CD4-positive, alpha-beta T cell (primary cell): ENCODE measurements around the gene UBE2I. TPM values are rescaled to one million over a fixed set of nuclear protein-coding genes. Genes with fewer than 3 reads are reported as not detected.

Experiments used
- ATAC-seq: fragments of 200-7000 bp; cut with Tn5 transposase; one replicate; pipeline ENCODE4 v1.10.0; 2022; ENCODE audit warnings: mild to moderate bottlenecking; ENCODE audit not compliant: poor library complexity
- CTCF ChIA-PET: fragments of 350-600 bp; sonication (Branson Sonifier 250); formaldehyde crosslinking; loops from one replicate; lab custom pipeline; 2021; ENCODE audit warnings: antibody characterized with exemption, inconsistent platforms; lab: Charles Lee
- POLR2A ChIA-PET: fragments of 350-600 bp; sonication (Branson Sonifier 250); formaldehyde crosslinking; loops from one replicate; lab custom pipeline; 2021; ENCODE audit warnings: antibody characterized with exemption, inconsistent platforms; lab: Charles Lee
- DNase-seq, 14 experiments: peaks; one replicate each; pipeline ENCODE4 v3.0.0-alpha.2; 2013 to 2020; ENCODE audit warnings: mixed read lengths in 2 of 14
- H3K27ac ChIP-seq, 2 donors: one replicate each; pipeline versions ENCODE4 v1.5.1 to v1.7.0; 2013; ENCODE audit warnings: low read length in 2 of 2, low read depth in 1 of 2, mild to moderate bottlenecking in 1 of 2
- H3K27me3 ChIP-seq, 2 experiments: 1 replicate in 1 of 2; 2 replicates in 1 of 2; pipeline versions ENCODE4 v1.6.1 to v1.7.0; 2013; ENCODE audit warnings: low read length in 2 of 2, control low read depth in 1 of 2, mild to moderate bottlenecking in 1 of 2, moderate library complexity in 1 of 2; ENCODE audit not compliant: insufficient read depth in 2 of 2, control insufficient read depth in 1 of 2
- H3K36me3 ChIP-seq: one replicate; pipeline ENCODE4 v1.6.1; 2013; ENCODE audit warnings: low read length, control low read depth; ENCODE audit not compliant: insufficient read depth
- H3K4me1 ChIP-seq: one replicate; pipeline ENCODE4 v1.6.1; 2013; ENCODE audit warnings: low read length, control low read depth; ENCODE audit not compliant: insufficient read depth
- H3K4me3 ChIP-seq: one replicate; pipeline ENCODE4 v1.5.1; 2013; ENCODE audit warnings: mild to moderate bottlenecking, low read length, moderate library complexity
- H3K9me3 ChIP-seq, 2 experiments: 1 replicate in 1 of 2; 2 replicates in 1 of 2; pipeline versions ENCODE4 v1.6.1 to v1.7.0; 2013; ENCODE audit warnings: low read length in 2 of 2, mild to moderate bottlenecking in 2 of 2, control low read depth in 1 of 2, moderate library complexity in 1 of 2; ENCODE audit not compliant: control insufficient read depth in 1 of 2, insufficient read depth in 1 of 2
- H3K27ac Mint-ChIP-seq: one replicate; pipeline ENCODE4 v1.8.0; 2020; ENCODE audit warnings: mixed read lengths
- H3K27me3 Mint-ChIP-seq: one replicate; pipeline ENCODE4 v1.8.0; 2021; ENCODE audit warnings: mixed read lengths
- H3K36me3 Mint-ChIP-seq: one replicate; pipeline ENCODE4 v1.8.0; 2021; ENCODE audit warnings: low read depth, mixed read lengths
- H3K4me1 Mint-ChIP-seq: one replicate; pipeline ENCODE4 v1.8.0; 2021; ENCODE audit warnings: low read depth, mixed read lengths
- H3K4me3 Mint-ChIP-seq: one replicate; pipeline ENCODE4 v1.8.0; 2020; ENCODE audit warnings: mild to moderate bottlenecking, mixed read lengths
- H3K9me3 Mint-ChIP-seq: one replicate; pipeline ENCODE4 v1.8.0; 2020; ENCODE audit warnings: mixed read lengths
- CTCF ChIP-seq: fragments of 200-600 bp; IDR thresholded peaks from one replicate; pipeline ENCODE4 v1.8.0; 2022; ENCODE audit warnings: antibody characterized with exemption, mild to moderate bottlenecking
- intact Hi-C, 2 experiments: fragments of 100-400 bp; cut with DNase I in 1 of 2; cut with micrococcal nuclease in 1 of 2; formaldehyde crosslinking; loops; one replicate each; pipeline versions ENCODE4 v1.15.1 to v1.9.0; 2023 to 2025; cut with DNase I, micrococcal nuclease
- polyA plus RNA-seq, 2 donors: library from polyadenylated mRNA; unstranded; fragments of 120-200 nt; gene quantifications; one replicate each; pipeline ENCODE4 v1.2.1, GENCODE V29; 2013
- total RNA-seq, 174 experiments: library from RNA in 2 of 174; stranded (reverse) in 2 of 174; gene quantifications; one replicate each; pipeline ENCODE4 v1.2.3 and lab custom pipeline; 2021 to 2026

Gene UBE2I
- total RNA-seq (100 to 1,000 TPM; 247 to 252 TPM), total RNA-seq (lab: John Stamatoyannopoulos, UW) (102 to 219 (median 155) reads per million in 172 experiments)
- polyA plus RNA-seq (2013, experiment 1 of 2), result 99.1 TPM
- 105 TPM for polyA plus RNA-seq (2013, experiment 2 of 2)

GRCh38 chr16:1308977-1309885 lies at the start of gene UBE2I:
UBE2I (plus strand) TSS chr16:1309636; CDS start chr16:1314031, 4,395 bp downstream.
- Mint-ChIP-seq H3K4me3 (peak within 1 kb of the TSS; percentile 97), H3K27ac (peak within 1 kb of the TSS; percentile 100), H3K27me3 (no peaks in the 10 kb centered on the region), H3K4me1 (peaks cover 38% of the 10 kb centered on the region), H3K36me3 (peaks cover 26% of the 10 kb centered on the region), H3K9me3 (no peaks in the 10 kb centered on the region)
- peak; percentile 94 to 100 (median 97) for DNase-seq
- Histone ChIP-seq H3K36me3 (peaks cover 19% of the 10 kb centered on the region), H3K27ac (peak within 1 kb of the TSS; percentile 96 to 99), H3K27me3 (no peaks in the 10 kb centered on the region), H3K4me3 (peak within 1 kb of the TSS; percentile 89), H3K9me3 (no peaks in the 10 kb centered on the region), H3K4me1 (peaks cover 68% of the 10 kb centered on the region)
- ChIA-PET CTCF (interaction anchor here (0.7 to 0.9 kb wide), 2 partner anchors 8 to 54 kb away, joined by 3 read pairs; no protein-coding TSS in a partner anchor), POLR2A (interaction anchor here (0.7 to 1.8 kb wide), 19 partner anchors 8 to 1603 kb away, joined by 3 to 24 read pairs (median 5); partner anchors contain the start of genes EME2, FAHD1, GNPTG and HAGH)
- TF ChIP-seq CTCF, result no peak
- ATAC-seq, result peak; percentile 71
- intact Hi-C loops, result loop anchor here in 1 of 2 experiments (2.0 to 10.0 kb wide), 9 partner anchors 34 to 720 kb away; partner anchors contain the start of genes CLCN7, CRAMP1, GNPTG and IFT140

- ATAC-seq (no peak), DNase-seq (no peak)
- H3K4me3 ChIP-seq, result no peak overlapping the region
- no peak overlapping the region for H3K27ac ChIP-seq
- intact Hi-C loops, result no loop called here
- peaks cover 30 to 36% of the 10 kb centered on the region in 2 experiments for H3K27me3 ChIP-seq
- H3K36me3 ChIP-seq, result no peaks in the 10 kb centered on the region
- TF ChIP-seq CTCF, result no peak
- no peak overlapping the region for H3K4me3 Mint-ChIP-seq
- peaks cover 5% of the 10 kb centered on the region for H3K4me1 Mint-ChIP-seq
- ChIA-PET POLR2A (no interaction called here), CTCF (no interaction called here)
- H3K36me3 Mint-ChIP-seq, result no peaks in the 10 kb centered on the region
- H3K27ac Mint-ChIP-seq, result no peak overlapping the region
- H3K9me3 Mint-ChIP-seq, result no peaks in the 10 kb centered on the region
- peaks cover 11% of the 10 kb centered on the region for H3K4me1 ChIP-seq
- peaks cover 0 to 11% of the 10 kb centered on the region in 2 experiments for H3K9me3 ChIP-seq
- peaks cover 23% of the 10 kb centered on the region for H3K27me3 Mint-ChIP-seq
These were observed 49.7 kb upstream of the UBE2I start for GRCh38 chr16:1259760-1260068.

GRCh38 chr16:1260101-1260680 lies 49.2 kb upstream of the UBE2I start:
- H3K27me3 ChIP-seq, result peaks cover 30 to 36% of the 10 kb centered on the region in 2 experiments

More at GRCh38 chr16:1260101-1260680, 49.2 kb upstream of the UBE2I start:
- DNase-seq (no peak), ATAC-seq (no peak)
- no peak overlapping the region for H3K27ac ChIP-seq
- POLR2A ChIA-PET, result no interaction called here
- Mint-ChIP-seq H3K4me1 (peaks cover 5% of the 10 kb centered on the region), H3K4me3 (no peak overlapping the region), H3K36me3 (no peaks in the 10 kb centered on the region), H3K27me3 (peaks cover 23% of the 10 kb centered on the region), H3K9me3 (no peaks in the 10 kb centered on the region), H3K27ac (no peak overlapping the region)
- intact Hi-C loops, result no loop called here
- H3K9me3 ChIP-seq, result peaks cover 0 to 11% of the 10 kb centered on the region in 2 experiments
- no peak overlapping the region for H3K4me3 ChIP-seq
- H3K36me3 ChIP-seq, result no peaks in the 10 kb centered on the region
- peaks cover 11% of the 10 kb centered on the region for H3K4me1 ChIP-seq
- TF ChIP-seq CTCF, result no peak
- CTCF ChIA-PET, result no interaction called here
